GM19455 (cell line): ENCODE measurements around the gene IFT81.
"Not testable (repeated sequence)": the region's sequence is repeated elsewhere in the genome, so short reads cannot be mapped to it uniquely, and the experiment has no call there.

Experiments
- ATAC-seq: cut with Tn5 transposase; IDR thresholded peaks from one replicate; pipeline ENCODE4 v1.9.1; 2021; ENCODE audit not compliant: unreplicated experiment

IFT81 gene

DNA sequence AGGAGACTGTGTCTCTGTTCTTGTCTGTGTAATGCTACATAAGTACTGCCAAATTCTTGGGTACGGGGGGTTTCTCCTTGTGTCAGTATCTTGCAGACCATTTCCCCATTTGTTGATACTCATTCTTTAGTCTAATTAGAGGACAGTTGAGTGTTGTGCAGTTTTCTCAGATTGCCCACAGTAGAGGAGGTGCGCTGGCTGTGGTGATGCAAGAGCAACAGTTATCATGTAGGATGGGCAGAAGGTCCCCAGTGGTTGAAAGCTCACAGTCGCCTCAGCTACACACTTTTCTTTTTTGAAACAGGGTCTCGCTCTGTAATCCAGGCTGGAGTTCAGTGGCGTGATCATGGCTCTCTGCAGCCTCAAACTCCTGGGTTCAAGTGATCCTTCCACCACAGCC, 119.1 kb downstream of the IFT81 start:
- ATAC-seq, result no peak

DNA sequence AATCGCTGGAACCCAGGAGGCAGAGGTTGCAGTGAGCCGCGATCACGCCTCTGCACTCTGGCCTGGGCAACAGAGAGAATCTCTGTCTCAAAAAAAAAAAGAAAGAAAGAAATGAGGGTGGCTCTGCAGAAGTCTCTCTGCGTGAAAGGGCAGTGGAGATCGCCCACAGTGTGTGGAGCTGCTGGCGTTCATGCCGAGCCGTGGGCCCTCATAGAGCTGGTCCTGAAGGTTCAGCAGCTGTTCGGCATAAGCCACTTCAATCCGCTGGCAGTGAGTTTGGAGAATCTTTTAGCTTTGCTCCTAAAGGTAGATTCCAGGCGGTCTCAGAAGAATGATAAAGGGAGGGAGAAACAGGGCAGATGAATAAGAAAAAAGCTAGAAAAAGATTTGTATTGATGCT, 120.2 kb downstream of the IFT81 start:
- ATAC-seq, result no peak

DNA sequence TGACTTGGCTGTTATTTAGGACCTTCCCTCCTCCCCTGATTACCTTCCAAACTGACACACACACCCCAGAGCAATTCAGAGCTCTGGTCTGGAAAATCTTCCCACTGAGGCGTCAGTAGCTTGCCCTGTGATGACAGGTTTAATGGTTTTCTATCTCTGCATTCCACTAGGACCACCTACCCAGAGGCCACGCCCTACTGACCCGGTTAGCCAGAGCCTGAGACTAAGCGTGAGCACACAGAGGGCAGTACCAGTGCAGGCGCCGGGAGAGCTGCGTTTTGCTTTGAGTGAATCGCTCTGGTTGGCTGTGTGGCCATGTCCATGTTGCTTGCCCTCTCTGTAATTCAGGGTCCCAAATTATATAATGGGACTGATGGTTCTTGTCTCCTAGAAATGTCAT, 120.7 kb downstream of the IFT81 start:
- no peak for ATAC-seq

DNA sequence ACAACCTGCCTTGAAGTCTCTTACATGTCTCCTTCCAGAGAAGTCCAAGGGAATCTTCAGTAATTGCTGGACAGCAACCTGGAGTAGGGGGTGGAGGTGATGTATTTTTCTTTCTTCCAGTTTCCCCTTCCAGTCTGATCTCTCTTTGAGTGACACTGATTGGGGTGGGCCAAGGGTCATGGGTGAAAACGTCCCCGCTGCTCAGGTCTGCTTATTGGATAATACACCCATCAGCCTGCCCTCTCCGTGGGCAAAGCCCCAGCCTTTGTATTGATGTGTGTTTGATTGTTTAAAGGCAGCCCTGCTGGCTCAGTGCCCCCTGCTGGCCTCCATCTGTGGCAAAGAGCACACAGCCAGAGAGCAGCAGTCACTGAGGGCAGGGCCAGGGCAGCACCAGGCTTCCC, 121.2 kb downstream of the IFT81 start:
- no peak for ATAC-seq

DNA sequence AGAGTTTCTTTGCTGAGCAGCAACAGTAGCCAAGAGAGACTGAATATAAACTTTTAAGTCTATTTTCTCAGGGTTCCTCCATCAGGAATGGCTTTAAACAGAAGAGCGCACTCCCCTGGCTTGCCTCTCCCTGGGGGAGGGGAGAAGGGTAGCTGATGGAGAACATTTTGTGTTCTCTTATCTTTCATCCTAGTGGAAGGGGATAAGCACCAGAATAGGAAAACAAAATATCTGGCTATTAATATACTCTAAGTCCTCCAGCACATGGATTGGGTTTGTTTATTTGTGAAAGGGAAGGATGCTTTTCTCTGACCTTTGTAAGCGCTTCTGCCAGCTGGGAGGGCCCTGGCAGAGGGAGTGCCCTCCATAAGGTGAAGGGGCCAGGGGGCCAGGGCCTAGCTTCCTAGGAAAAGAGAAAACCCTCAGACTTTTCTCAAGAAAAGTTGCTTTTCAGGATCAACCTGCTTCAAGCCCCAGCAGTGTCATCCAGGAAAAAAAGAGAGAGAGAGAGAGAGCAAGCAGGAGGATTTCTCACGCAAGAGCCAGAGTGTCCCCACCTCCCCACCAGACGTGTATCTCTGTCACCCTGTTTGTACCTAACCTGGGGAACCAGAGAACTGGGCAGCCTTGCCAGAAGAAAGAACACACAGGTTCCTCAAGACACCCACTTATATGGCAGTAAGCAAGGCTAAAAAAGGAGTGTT, 122.6 kb downstream of the IFT81 start:
- no peak for ATAC-seq

DNA sequence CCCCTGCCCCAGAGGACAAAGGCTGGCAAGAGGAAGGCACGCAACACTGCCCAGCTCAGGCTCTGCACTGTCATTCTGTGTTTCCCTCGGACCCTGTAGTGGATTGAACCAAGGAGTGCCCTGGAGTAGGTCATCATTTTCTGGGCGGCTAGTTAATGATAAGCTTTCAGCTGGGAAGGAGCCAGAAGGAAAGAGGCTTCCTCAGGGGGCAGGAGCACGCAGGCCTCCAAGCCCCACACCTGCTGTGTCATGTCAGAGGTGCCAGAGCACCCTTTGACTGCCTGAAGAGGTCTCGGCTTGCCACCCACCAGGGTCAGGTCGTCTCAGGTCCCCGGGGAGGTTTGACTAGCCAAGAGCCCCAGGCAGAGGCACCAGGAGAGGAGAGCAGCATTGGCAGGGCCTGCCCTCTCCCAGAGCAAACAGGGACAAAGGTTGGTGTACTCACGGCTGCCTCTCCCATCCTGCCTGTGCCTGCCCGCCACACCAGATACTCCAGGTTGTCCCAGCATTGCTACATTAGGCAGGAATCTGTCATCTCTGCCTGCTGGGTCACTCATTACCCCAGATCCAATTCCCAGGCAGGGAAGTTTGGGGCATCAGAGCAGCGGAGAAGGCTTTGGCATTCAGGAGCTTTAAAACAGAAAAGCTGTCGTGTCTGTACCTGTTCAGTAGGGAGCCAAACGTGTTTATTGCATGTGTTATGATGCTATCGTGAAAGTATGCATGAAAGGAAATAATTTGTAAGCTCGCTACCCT, 123.4 kb downstream of the IFT81 start:
- ATAC-seq, result no peak

DNA sequence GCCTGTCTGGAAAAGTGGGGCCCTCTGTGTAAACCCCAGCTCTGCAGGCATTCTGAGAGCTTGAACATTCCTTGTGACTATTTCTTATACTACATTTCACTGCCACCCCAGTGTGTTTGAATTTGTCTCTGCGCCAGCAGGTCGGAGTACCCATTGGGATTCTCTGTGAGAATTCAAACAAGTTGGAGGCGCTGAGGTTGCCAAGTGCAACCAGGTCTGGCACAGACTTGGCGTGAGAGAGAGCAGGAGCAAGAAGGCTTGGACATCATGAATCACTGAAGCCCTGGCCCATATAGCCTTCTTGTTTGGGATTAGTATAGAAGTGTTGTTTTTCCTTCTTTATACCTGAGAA, 123.9 kb downstream of the IFT81 start:
- ATAC-seq, result no peak

DNA sequence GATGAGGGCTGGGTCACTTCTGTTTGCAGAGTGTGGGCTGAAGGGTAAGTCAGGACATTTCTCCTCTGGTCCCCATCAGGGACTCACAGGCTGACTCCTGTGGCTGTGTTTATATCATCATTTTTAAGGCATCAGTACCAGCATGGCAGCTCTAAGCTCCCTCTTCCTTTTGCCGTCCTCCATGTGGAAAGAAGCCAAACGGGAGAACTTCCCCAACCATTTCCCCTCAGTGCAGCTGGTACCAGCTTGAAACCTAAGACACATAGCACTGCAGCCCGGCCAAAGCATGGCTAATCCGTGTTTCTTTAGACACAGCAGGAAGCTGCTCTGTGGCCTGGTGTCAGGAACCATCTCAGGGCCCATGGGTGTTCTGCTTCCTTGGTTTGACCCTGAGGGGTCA, 124.9 kb downstream of the IFT81 start:
- ATAC-seq, result no peak

DNA sequence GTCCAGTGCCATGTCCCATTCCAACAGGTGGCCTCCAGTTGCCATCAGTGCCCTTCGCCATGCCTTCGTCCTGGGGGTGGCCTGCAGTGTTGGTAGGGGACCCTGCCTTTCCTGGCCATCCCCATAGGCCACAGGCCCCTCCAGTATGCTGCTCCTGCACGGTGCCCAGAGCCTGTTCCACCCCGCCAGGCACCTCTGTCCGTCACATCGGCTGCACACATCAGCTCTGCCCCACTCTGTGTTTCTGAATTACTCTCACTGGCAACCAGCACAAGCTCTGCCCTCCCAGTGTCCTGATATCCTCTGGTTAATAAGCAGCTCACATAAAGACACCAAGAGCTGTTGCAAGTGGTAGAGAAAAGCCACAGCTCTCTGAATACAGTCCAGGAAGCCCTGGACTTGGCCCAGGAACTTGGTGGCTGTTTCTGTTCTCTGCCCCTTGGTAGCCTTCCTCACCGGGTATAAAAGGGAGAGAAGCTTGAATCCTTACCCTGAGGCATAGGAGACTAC, 125.6 kb downstream of the IFT81 start:
- no peak for ATAC-seq

DNA sequence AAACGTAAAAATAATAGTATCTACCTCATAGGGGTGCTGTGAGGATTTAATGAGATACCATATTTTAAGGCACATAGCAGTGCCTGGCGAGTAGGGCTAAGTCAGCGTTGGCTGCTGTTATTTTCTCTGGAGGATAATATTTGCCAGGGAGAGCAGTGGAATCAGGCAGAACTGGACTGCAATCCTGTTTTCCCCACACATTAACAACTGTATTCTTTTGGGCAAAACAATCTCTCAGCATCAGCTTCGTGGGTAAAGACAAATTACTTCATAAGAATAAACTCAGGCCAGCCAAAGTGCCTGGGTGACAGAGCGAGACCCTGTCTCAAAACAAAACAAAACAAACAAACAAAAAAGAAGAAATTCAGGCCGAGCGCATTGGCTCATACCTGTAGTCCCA, 127.2 kb downstream of the IFT81 start:
- ATAC-seq, result no peak

DNA sequence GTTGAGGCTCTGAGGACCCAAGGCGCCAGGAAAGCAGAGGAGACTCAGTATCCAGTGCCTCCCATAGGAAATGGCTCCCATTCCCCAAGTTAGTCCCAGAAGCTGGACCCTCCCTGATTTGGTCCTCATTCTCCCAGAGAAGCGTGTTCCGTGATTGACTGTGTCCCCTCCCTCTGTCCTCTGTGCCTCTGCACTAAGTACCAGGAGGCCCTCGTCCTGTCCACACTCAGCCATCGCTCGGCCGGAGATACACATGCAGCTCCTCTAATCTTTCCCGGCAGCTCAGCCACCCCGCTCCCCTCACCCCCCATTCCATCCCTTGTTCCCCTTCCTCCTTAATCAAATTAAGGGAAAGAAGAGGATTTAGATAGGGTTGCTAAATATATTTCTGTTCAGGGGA, 128.6 kb downstream of the IFT81 start:
- ATAC-seq, result no peak

DNA sequence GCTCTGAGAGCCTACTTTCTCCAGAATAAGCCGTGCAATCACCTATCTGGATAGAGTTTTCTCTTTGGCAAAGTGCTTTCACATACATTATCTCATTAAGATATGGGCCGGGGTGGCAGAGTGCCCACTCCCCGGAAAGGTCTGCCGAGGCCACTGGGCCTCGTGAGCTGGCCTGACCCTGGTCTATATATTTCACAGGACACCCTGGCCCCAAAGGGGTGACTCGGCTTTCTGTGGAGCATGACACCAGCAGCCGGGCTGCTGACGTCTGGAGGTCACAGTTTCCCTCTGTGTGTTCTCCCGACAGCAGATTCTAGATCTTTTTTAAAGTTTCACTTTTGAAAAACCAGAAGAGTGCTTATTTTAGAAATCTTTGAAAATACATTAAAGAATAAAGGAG, 129.0 kb downstream of the IFT81 start:
- no peak for ATAC-seq

DNA sequence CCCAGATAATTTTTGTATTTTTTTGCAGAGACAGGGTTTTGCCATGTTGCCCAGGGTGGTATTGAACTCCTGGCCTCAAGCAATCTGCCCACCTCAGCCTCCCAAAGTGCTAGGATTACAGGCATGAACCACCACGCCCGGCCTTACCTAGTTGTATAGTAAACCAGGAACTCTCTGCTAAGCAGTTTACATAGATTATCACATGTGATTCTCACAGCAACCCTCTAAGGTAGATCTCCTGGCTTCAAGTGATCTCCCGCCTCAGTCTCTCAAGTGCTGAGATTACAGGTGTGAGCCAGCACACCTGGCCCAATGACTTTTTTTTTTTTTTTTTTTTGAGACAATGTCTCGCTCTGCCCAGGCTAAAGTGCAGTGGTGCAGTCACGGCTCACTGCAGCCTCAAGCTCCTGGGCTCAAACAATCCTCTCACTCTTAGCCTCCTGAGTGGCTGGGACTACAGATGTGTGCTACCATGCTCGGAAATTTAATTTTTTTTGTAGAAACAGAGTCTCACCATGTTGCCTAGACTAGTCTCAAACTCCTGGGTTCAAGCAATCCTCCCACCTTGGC, 130.9 kb downstream of the IFT81 start:
- ATAC-seq, result no peak

DNA sequence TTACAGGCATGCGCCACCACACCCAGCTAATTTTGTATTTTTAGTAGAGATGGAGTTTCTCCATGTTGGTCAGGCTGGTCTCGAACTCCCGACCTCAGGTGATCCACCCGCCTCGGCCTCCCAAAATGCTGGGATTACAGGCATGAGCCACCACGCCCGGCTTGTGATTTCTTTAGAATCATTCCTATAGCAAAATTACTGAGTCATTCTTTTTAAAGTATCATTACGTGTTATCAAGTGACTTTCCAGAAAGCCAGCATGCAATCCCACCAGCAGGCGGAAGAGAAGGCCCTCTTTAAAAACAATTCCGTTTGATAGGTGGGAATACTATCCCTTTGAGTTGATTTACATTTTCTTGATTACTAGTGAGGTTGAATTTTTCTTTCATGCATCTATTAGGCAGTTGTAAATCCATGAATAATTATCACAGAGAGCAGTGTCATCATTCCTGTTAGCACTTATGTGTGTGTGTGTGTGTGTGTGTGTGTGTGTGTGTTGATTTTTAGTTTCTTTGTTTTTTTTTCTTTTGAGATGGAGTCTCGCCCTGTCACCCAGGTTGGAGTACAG, 131.8 kb downstream of the IFT81 start:
- not testable (repeated sequence) for ATAC-seq

DNA sequence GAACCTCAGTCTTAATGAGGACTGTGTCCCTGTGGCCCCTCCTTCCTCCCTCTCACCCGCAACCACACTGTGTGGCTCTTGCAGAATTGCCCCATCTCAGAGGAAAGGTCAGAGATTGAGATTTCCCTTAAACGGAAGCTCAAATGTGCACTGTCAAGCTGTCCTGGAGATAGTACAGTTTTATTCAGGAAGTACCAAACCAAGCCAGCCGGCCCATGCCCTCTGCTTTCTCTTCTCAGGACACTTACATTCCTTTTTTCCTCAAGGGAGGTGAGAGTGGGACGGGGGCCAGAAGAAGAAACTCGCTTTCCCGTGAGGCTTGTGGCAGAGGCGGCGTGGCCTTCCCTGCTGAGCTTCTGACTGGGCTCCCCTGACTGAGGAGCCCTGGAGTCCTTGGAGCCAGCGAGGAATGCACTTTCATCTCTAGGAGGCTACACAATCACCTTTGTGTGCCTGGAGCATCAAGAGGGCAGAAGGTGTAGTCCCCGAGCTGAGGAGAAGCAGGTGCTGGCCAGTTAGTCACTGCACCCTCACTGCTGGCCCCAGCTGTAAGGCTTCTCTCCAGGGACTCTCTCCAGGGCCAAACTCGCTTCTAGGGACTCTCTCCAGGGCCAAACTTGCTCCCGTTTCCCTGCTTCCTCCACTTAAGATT, 132.7 kb downstream of the IFT81 start:
- no peak for ATAC-seq

DNA sequence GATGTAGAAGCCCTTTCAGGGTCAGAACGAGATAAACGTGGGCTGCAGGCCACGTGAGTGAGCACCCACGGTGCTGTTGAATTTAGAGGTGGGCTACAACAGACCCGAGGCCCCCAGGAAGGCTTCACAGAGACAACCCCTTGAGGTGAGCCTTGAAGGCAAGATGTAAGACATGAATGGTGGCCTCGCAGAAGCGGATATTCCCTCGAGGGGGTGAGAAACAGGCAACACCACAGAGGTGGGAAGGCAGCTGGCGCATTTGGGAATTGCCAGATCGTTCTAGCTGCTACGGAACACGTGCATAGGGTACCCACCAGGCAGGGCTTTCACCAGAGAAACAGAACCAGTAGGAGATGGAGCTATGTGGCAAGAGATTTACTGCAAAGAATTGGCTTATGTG, 134.3 kb downstream of the IFT81 start:
- no peak for ATAC-seq

DNA sequence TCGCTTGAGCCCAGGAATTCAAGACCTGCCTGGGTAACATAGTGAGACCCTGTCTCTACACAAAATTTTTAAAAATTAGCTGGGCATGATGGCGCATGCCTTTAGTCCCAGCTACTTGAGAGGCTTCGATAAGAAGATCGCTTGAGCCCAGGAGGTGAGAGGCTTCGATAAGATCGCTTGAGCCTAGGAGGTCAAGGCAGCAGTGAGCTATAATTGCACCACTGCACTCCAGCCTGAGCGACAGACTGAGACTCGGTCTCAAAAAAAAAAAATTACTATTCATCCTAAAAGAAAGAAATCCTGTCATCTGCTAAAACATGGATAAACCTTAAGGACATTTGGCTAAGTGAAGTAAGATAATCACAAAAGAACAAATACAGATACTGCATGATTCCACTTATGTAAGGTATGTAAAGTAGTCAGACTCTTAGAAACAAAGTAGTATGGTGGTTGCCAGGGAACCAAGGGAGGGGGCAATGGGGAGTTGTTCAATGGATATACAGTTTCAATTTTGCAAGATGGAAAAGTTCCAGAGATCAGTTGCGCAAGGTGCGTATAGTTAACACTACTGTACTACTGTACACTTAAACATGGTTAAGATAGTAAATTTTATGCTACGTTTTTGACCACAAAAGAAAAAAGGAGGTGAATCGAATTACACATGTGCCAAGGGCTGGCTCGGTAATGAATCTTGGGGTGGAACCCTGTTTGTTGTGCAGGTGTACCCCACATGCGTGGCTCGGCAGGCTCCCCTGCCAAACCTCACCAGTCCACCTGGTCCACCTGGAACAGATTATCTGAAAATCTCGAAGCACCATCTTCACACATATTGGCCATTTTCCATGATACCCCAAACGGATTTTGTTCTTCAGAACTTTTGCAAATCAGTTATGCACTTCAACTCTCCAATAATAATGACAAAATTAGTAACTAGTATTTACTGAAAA, 138.6 kb downstream of the IFT81 start:
- no peak for ATAC-seq

DNA sequence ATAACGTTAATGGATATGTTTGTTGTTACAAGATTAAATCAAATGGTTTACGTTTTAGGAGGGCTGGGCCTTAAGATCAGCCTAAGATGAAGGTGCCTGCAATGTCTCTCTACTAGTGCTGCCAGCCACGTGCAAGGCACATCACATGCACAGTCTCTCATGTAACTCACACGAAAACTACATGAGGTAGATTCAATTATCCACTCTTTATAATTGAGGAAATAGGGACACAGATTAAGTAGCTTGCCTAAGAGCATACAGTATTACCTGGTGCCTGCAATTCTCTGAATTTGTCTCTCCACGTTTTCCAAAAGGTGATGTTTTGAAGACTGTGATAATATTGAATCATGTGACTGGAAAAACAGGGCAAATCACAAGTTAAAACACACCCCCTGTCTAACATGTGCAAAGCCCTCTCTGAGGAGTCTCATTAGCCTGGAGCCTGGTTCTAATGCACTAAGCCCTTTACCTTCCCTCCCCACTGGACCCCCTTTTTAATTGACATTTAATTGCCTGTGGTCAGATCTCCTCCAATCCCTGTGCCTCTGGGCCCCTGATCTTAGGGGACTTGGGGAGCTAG, 142.3 kb downstream of the IFT81 start:
- no peak for ATAC-seq

DNA sequence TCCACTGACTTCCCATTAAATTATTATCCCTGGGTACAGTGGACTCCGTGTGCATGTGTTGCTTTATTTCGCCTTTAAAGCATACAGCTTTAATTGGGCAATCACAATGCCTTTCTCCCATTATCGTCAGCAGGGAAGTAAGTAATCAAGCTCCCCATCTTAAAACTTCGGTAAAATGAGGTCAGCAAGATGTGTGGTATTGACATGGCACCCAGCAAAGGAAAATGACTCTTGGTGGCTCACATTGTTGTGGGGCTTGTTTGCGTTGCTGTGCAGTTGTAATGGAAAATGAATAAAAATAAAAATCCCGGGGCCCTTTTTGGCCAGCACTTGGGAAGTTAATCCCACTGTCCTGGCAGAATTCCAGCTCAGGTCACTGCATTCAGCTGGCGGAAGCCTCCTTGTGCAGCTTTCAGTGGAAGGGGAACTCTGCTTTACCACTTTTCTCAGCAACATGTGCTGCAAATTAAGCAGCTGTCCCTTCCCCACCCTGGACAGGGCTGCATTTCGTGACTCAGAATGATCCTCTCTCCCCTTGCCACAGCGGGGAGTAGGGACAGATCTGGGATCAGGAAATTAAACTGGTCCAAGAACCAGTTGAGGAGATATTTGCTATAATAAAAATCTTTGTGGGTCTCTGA, 142.9 kb downstream of the IFT81 start:
- ATAC-seq, result no peak
